ENCODE data around the gene SIDT1. TPM values are rescaled to one million over a fixed set of nuclear protein-coding genes. Genes with fewer than 3 reads are reported as not detected.

Gene SIDT1
- polyA plus RNA-seq, 4 donors = 0.45 to 10.5 (median 1.8) TPM

DNA sequence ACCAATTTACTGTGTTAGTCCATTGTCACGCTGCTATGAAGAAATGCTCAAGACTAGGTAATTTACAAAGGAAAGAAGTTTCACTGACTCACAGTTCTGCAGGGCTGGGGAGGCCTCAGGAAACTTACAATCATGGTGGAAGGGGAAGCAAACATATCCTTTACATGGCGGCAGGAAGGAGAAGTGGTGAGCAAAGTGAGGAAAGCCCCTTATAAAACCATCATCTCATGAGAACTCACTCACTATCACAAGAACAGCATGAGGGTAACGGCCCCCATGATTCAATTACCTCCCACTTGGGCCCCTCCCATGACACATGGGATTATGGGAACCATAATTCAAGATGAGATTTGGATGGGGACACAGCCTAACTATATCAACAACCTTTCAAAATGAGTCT, 143.9 kb downstream of the SIDT1 start:
- no peak for DNase-seq
- Histone ChIP-seq H3K36me3 (ENCODE audit: control insufficient read depth in 3 of 3, insufficient read depth in 2 of 3, low read depth in 1 of 3, low read length in 3 of 3) (peaks cover 0 to 13% (median 6%) of the 10 kb centered on the region in 3 donors), H3K27ac (ENCODE audit: low read depth in 1 of 3, low read length in 2 of 3) (no peak overlapping the region), H3K4me1 (ENCODE audit: control insufficient read depth in 3 of 3, insufficient read depth in 2 of 3, low read depth in 1 of 3, low read length in 2 of 3) (no peaks in the 10 kb centered on the region), H3K4me3 (ENCODE audit: low read depth in 1 of 3, low read length in 3 of 3) (no peak overlapping the region), H3K9me3 (ENCODE audit: control insufficient read depth in 2 of 2, insufficient read depth in 1 of 2, low read depth in 1 of 2, low read length in 1 of 2) (no peaks in the 10 kb centered on the region), H3K27me3 (ENCODE audit: control insufficient read depth in 3 of 3, insufficient read depth in 3 of 3, low read length in 3 of 3) (no peaks in the 10 kb centered on the region)
- WGBS, 3 donors = 84 to 93% (median 92%) methylated on average over 3 of the region's 3 CpGs
- no peak for FAIRE-seq

GRCh38 chr3:113677737-113678136, 145.4 kb downstream of the SIDT1 start:
- Histone ChIP-seq H3K4me1 (ENCODE audit: control insufficient read depth in 3 of 3, insufficient read depth in 2 of 3, low read depth in 1 of 3, low read length in 2 of 3) (no peaks in the 10 kb centered on the region), H3K27ac (ENCODE audit: low read depth in 1 of 3, low read length in 2 of 3) (no peak overlapping the region)
- no peak for FAIRE-seq

GRCh38 chr3:113678773-113679172, 146.4 kb downstream of the SIDT1 start:
- DNase-seq (no peak), FAIRE-seq (no peak)
- Histone ChIP-seq H3K27ac (ENCODE audit: low read depth in 1 of 3, low read length in 2 of 3) (no peak overlapping the region), H3K36me3 (ENCODE audit: control insufficient read depth in 3 of 3, insufficient read depth in 2 of 3, low read depth in 1 of 3, low read length in 3 of 3) (peaks cover 0 to 4% (median 4%) of the 10 kb centered on the region in 3 donors), H3K27me3 (ENCODE audit: control insufficient read depth in 3 of 3, insufficient read depth in 3 of 3, low read length in 3 of 3) (no peaks in the 10 kb centered on the region), H3K9me3 (ENCODE audit: control insufficient read depth in 2 of 2, insufficient read depth in 1 of 2, low read depth in 1 of 2, low read length in 1 of 2) (peaks cover 0 to 8% of the 10 kb centered on the region in 2 donors), H3K4me1 (ENCODE audit: control insufficient read depth in 3 of 3, insufficient read depth in 2 of 3, low read depth in 1 of 3, low read length in 2 of 3) (no peaks in the 10 kb centered on the region), H3K4me3 (ENCODE audit: low read depth in 1 of 3, low read length in 3 of 3) (no peak overlapping the region)
- 96 to 99% (median 98%) methylated on average over 4 of the region's 4 CpGs for WGBS, 3 donors

More at GRCh38 chr3:113677737-113678136, 145.4 kb downstream of the SIDT1 start:
- 100% methylated on average over 1 of the region's 1 CpG for WGBS, 3 donors
- Histone ChIP-seq H3K36me3 (ENCODE audit: control insufficient read depth in 3 of 3, insufficient read depth in 2 of 3, low read depth in 1 of 3, low read length in 3 of 3) (peaks cover 0 to 7% (median 6%) of the 10 kb centered on the region in 3 donors), H3K9me3 (ENCODE audit: control insufficient read depth in 2 of 2, insufficient read depth in 1 of 2, low read depth in 1 of 2, low read length in 1 of 2) (peaks cover 0 to 3% of the 10 kb centered on the region in 2 donors), H3K27me3 (ENCODE audit: control insufficient read depth in 3 of 3, insufficient read depth in 3 of 3, low read length in 3 of 3) (no peaks in the 10 kb centered on the region), H3K4me3 (ENCODE audit: low read depth in 1 of 3, low read length in 3 of 3) (no peak overlapping the region)
- no peak for DNase-seq

Other genes with a start within 250 kb of the SIDT1 start
- gene CFAP44, start 91.1 kb upstream of the SIDT1 start, polyA plus RNA-seq = 10 to 100 TPM in 1 of 4 donors, 1 to 10 TPM in 3; 1.4 to 12.9 (median 2.1) TPM
- gene SPICE1, start 17.4 kb upstream of the SIDT1 start, polyA plus RNA-seq = 10 to 100 TPM in 1 of 4 donors, 1 to 10 TPM in 2, under 1 TPM in 1; 0.89 to 15.1 (median 3.0) TPM
- gene USF3, start 164.1 kb downstream of the SIDT1 start, polyA plus RNA-seq = 10 to 100 TPM in 1 of 4 donors, 1 to 10 TPM in 3; 3.2 to 17.2 (median 7.4) TPM
- gene NAA50, start 213.7 kb downstream of the SIDT1 start, polyA plus RNA-seq = 10 to 100 TPM; 17.0 to 89.6 (median 41.0) TPM
- gene ATP6V1A, start 214.5 kb downstream of the SIDT1 start, polyA plus RNA-seq = 10 to 100 TPM; 13.8 to 47.7 (median 17.6) TPM

Data from small intestine (tissue), 7 donors.